Measurements from ENCODE around the gene TPRN. TPM values are rescaled to one million over a fixed set of nuclear protein-coding genes. Genes with fewer than 3 reads are reported as not detected.

The TPRN gene
- total RNA-seq, 1 experiment from 2014 or later: 23.0 TPM

- no peak for TF ChIP-seq EZH2 (IDR thresholded peaks at IDR 0.05; ENCODE audit: borderline replicate concordance, low read depth, low read length, poor library complexity, severe bottlenecking)
Measured at GRCh38 chr9:137148661-137149060, 51.9 kb downstream of the TPRN start.

GRCh38 chr9:137148242-137148641, 52.3 kb downstream of the TPRN start:
- POLR2A ChIA-PET (ENCODE audit: low non-redundant PET): interaction anchor here (0.6 kb wide), 1 partner anchor 451 kb away, joined by 3 read pairs; no protein-coding TSS in a partner anchor
- Histone ChIP-seq H3K36me3 (ENCODE audit: insufficient read depth, low read length, poor library complexity, severe bottlenecking) (no peaks in the 10 kb centered on the region), H3K27ac (ENCODE audit: low read depth, low read length, poor library complexity, severe bottlenecking) (no peak overlapping the region), H3K27me3 (replicated peaks; ENCODE audit: insufficient read depth, low read depth, low read length, poor library complexity) (peaks cover 14% of the 10 kb centered on the region), H3K4me3 (ENCODE audit: low read depth, low read length, poor library complexity, severe bottlenecking) (no peak overlapping the region), H3K4me1 (ENCODE audit: insufficient read depth, low read length, poor library complexity, severe bottlenecking) (peaks cover 5% of the 10 kb centered on the region), H3K9me3 (ENCODE audit: low read depth, low read length, poor library complexity, severe bottlenecking) (no peaks in the 10 kb centered on the region)
- DNase-seq (ENCODE audit: low spot score): no peak
- intact Hi-C loops (cut with micrococcal nuclease; ENCODE audit: unreplicated experiment): no loop called here
- no TSS peak for BruUV-seq (replicated peaks)
- CTCF ChIA-PET: no interaction called here
- TF ChIP-seq CTCF (conservative IDR thresholded peaks at IDR 0.05; ENCODE audit: low read depth, low read length) (no peak), EZH2 (IDR thresholded peaks at IDR 0.05; ENCODE audit: borderline replicate concordance, low read depth, low read length, poor library complexity, severe bottlenecking) (no peak)

More at GRCh38 chr9:137148661-137149060, 51.9 kb downstream of the TPRN start:
- no peak for DNase-seq (ENCODE audit: low spot score)
- Histone ChIP-seq H3K27me3 (replicated peaks; ENCODE audit: insufficient read depth, low read depth, low read length, poor library complexity) (peaks cover 10% of the 10 kb centered on the region), H3K9me3 (ENCODE audit: low read depth, low read length, poor library complexity, severe bottlenecking) (no peaks in the 10 kb centered on the region), H3K36me3 (ENCODE audit: insufficient read depth, low read length, poor library complexity, severe bottlenecking) (no peaks in the 10 kb centered on the region), H3K4me1 (ENCODE audit: insufficient read depth, low read length, poor library complexity, severe bottlenecking) (peaks cover 5% of the 10 kb centered on the region), H3K4me3 (ENCODE audit: low read depth, low read length, poor library complexity, severe bottlenecking) (no peak overlapping the region), H3K27ac (ENCODE audit: low read depth, low read length, poor library complexity, severe bottlenecking) (no peak overlapping the region)
- intact Hi-C loops (cut with micrococcal nuclease; ENCODE audit: unreplicated experiment): no loop called here
- ChIA-PET POLR2A (ENCODE audit: low non-redundant PET) (interaction anchor here (0.6 kb wide), 1 partner anchor 451 kb away, joined by 3 read pairs; no protein-coding TSS in a partner anchor), CTCF (no interaction called here)
- no TSS peak for BruUV-seq (replicated peaks)

GRCh38 chr9:137147793-137148160, 52.8 kb downstream of the TPRN start:
- H3K36me3 ChIP-seq (ENCODE audit: insufficient read depth, low read length, poor library complexity, severe bottlenecking): no peaks in the 10 kb centered on the region
- no peak overlapping the region for H3K4me3 ChIP-seq (ENCODE audit: low read depth, low read length, poor library complexity, severe bottlenecking)
- H3K27ac ChIP-seq (ENCODE audit: low read depth, low read length, poor library complexity, severe bottlenecking): no peak overlapping the region
- no TSS peak for BruUV-seq (replicated peaks)
- no peak for TF ChIP-seq CTCF (conservative IDR thresholded peaks at IDR 0.05; ENCODE audit: low read depth, low read length)
- no peak for TF ChIP-seq EZH2 (IDR thresholded peaks at IDR 0.05; ENCODE audit: borderline replicate concordance, low read depth, low read length, poor library complexity, severe bottlenecking)
- intact Hi-C loops (cut with micrococcal nuclease; ENCODE audit: unreplicated experiment): no loop called here
- CTCF ChIA-PET: no interaction called here
- POLR2A ChIA-PET (ENCODE audit: low non-redundant PET): no interaction called here
- no peaks in the 10 kb centered on the region for H3K9me3 ChIP-seq (ENCODE audit: low read depth, low read length, poor library complexity, severe bottlenecking)
- H3K27me3 ChIP-seq (replicated peaks; ENCODE audit: insufficient read depth, low read depth, low read length, poor library complexity): peaks cover 19% of the 10 kb centered on the region
- DNase-seq (ENCODE audit: low spot score): no peak
- H3K4me1 ChIP-seq (ENCODE audit: insufficient read depth, low read length, poor library complexity, severe bottlenecking): peaks cover 5% of the 10 kb centered on the region

GRCh38 chr9:137147091-137147792, 53.3 kb downstream of the TPRN start:
- POLR2A ChIA-PET (ENCODE audit: low non-redundant PET): no interaction called here
- DNase-seq (ENCODE audit: low spot score): no peak
- TF ChIP-seq EZH2 (IDR thresholded peaks at IDR 0.05; ENCODE audit: borderline replicate concordance, low read depth, low read length, poor library complexity, severe bottlenecking): no peak
- TF ChIP-seq CTCF (conservative IDR thresholded peaks at IDR 0.05; ENCODE audit: low read depth, low read length): no peak

More at GRCh38 chr9:137147091-137147792, 53.3 kb downstream of the TPRN start:
- CTCF ChIA-PET: no interaction called here
- H3K4me1 ChIP-seq (ENCODE audit: insufficient read depth, low read length, poor library complexity, severe bottlenecking): peaks cover 5% of the 10 kb centered on the region
- intact Hi-C loops (cut with micrococcal nuclease; ENCODE audit: unreplicated experiment): no loop called here
- H3K9me3 ChIP-seq (ENCODE audit: low read depth, low read length, poor library complexity, severe bottlenecking): no peaks in the 10 kb centered on the region
- no TSS peak for BruUV-seq (replicated peaks)
- H3K4me3 ChIP-seq (ENCODE audit: low read depth, low read length, poor library complexity, severe bottlenecking): no peak overlapping the region
- peaks cover 24% of the 10 kb centered on the region for H3K27me3 ChIP-seq (replicated peaks; ENCODE audit: insufficient read depth, low read depth, low read length, poor library complexity)
- no peaks in the 10 kb centered on the region for H3K36me3 ChIP-seq (ENCODE audit: insufficient read depth, low read length, poor library complexity, severe bottlenecking)
- no peak overlapping the region for H3K27ac ChIP-seq (ENCODE audit: low read depth, low read length, poor library complexity, severe bottlenecking)
